Measurements from ENCODE around the gene ETNK1. TPM values are rescaled to one million over a fixed set of nuclear protein-coding genes. Genes with fewer than 3 reads are reported as not detected.
"Not testable (repeated sequence)": the region's sequence is repeated elsewhere in the genome, so short reads cannot be mapped to it uniquely, and the experiment has no call there.

ETNK1 gene
- total RNA-seq, 1 donor, result 37.6 TPM

GRCh38 chr12:22593864-22594263 is 31.1 kb upstream of the ETNK1 start:
- no peak for DNase-seq (ENCODE audit: low read depth)
- TF ChIP-seq CTCF (IDR thresholded peaks at IDR 0.05; ENCODE audit: insufficient read depth, low read length), result no peak
- H3K4me3 ChIP-seq (ENCODE audit: low read depth, low read length), result no peak overlapping the region

- not testable (repeated sequence) for H3K4me3 ChIP-seq (ENCODE audit: low read depth, low read length)
Measured at GRCh38 chr12:22597539-22597938, 27.4 kb upstream of the ETNK1 start.

GRCh38 chr12:22598141-22598762 is 26.7 kb upstream of the ETNK1 start:
- TF ChIP-seq CTCF (IDR thresholded peaks at IDR 0.05; ENCODE audit: insufficient read depth, low read length), result no peak
- no peak overlapping the region for H3K4me3 ChIP-seq (ENCODE audit: low read depth, low read length)
- DNase-seq (ENCODE audit: low read depth), result no peak

More at GRCh38 chr12:22597539-22597938, 27.4 kb upstream of the ETNK1 start:
- not testable (repeated sequence) for DNase-seq (ENCODE audit: low read depth)

- no peak for DNase-seq (ENCODE audit: low read depth)
- TF ChIP-seq CTCF (IDR thresholded peaks at IDR 0.05; ENCODE audit: insufficient read depth, low read length), result no peak
Measured at GRCh38 chr12:22598763-22599161, 26.2 kb upstream of the ETNK1 start.

GRCh38 chr12:22600181-22600580 is 24.8 kb upstream of the ETNK1 start:
- DNase-seq (ENCODE audit: low read depth), result no peak
- TF ChIP-seq CTCF (IDR thresholded peaks at IDR 0.05; ENCODE audit: insufficient read depth, low read length), result no peak
- no peak overlapping the region for H3K4me3 ChIP-seq (ENCODE audit: low read depth, low read length)

More at GRCh38 chr12:22598763-22599161, 26.2 kb upstream of the ETNK1 start:
- H3K4me3 ChIP-seq (ENCODE audit: low read depth, low read length), result no peak overlapping the region

- no peak overlapping the region for H3K4me3 ChIP-seq (ENCODE audit: low read depth, low read length)
- DNase-seq (ENCODE audit: low read depth), result no peak
- no peak for TF ChIP-seq CTCF (IDR thresholded peaks at IDR 0.05; ENCODE audit: insufficient read depth, low read length)
Measured at GRCh38 chr12:22609501-22609900, 15.5 kb upstream of the ETNK1 start.

GRCh38 chr12:22610131-22610530 is 14.8 kb upstream of the ETNK1 start:
- H3K4me3 ChIP-seq (ENCODE audit: low read depth, low read length), result no peak overlapping the region
- DNase-seq (ENCODE audit: low read depth), result no peak
- TF ChIP-seq CTCF (IDR thresholded peaks at IDR 0.05; ENCODE audit: insufficient read depth, low read length), result no peak

GRCh38 chr12:22612822-22613221 is 12.1 kb upstream of the ETNK1 start:
- H3K4me3 ChIP-seq (ENCODE audit: low read depth, low read length); DNase-seq (ENCODE audit: low read depth): not testable (repeated sequence)
